Left ventricle myocardium superior (tissue), 1 donor: ENCODE results near the gene DOP1B. TPM values are rescaled to one million over a fixed set of nuclear protein-coding genes. Genes with fewer than 3 reads are reported as not detected.
A peak's percentile ranks its signal among the peaks of the same experiment; 100 is the strongest.

ENCODE experiments used
- ATAC-seq: fragments of 200-7000 bp; cut with Tn5 transposase; one replicate; pipeline ENCODE4 v1.9.1; 2020; ENCODE audit warnings: mild to moderate bottlenecking, moderate library complexity
- DNase-seq: peaks from one replicate; pipeline ENCODE4 v3.0.0-alpha.2; 2020
- intact Hi-C: fragments of 100-400 bp; cut with micrococcal nuclease; formaldehyde crosslinking; loops from one replicate; pipeline ENCODE4 v1.11.0; 2022
- total RNA-seq: library from RNA; stranded (reverse); fragmentation: NEBNext Ultra II Directional; extraction: Animal tissue kit (Norgen Biotek cat#: 25700); gene quantifications from one replicate; pipeline ENCODE4 v1.2.1, GENCODE V29; 2021
- donor health status: DM: no; HTN: yes; CAD: no; lungs with severe emphysema.

The DOP1B gene
- total RNA-seq, 1 donor from 2014 or later: 15.8 TPM

GRCh38 chr21:36163750-36164741 is 7.4 kb downstream of the DOP1B start:
- DNase-seq (no peak), ATAC-seq (no peak)
- intact Hi-C loops: no loop called here

- ATAC-seq (no peak), DNase-seq (no peak)
- intact Hi-C loops: no loop called here
Measured at GRCh38 chr21:36165356-36165755, 8.7 kb downstream of the DOP1B start.

- ATAC-seq (no peak), DNase-seq (no peak)
- intact Hi-C loops: no loop called here
Measured at GRCh38 chr21:36166705-36167104, 10.1 kb downstream of the DOP1B start.

- ATAC-seq: no peak
- intact Hi-C loops: no loop called here
- no peak for DNase-seq
Measured at GRCh38 chr21:36167541-36167940, 10.9 kb downstream of the DOP1B start.

- ATAC-seq: no peak
- intact Hi-C loops: no loop called here
- DNase-seq: peak; percentile 38
Measured at GRCh38 chr21:36169470-36170128, 13.0 kb downstream of the DOP1B start.

GRCh38 chr21:36170823-36171222 is 14.2 kb downstream of the DOP1B start:
- intact Hi-C loops: no loop called here
- DNase-seq (no peak), ATAC-seq (no peak)

DNA sequence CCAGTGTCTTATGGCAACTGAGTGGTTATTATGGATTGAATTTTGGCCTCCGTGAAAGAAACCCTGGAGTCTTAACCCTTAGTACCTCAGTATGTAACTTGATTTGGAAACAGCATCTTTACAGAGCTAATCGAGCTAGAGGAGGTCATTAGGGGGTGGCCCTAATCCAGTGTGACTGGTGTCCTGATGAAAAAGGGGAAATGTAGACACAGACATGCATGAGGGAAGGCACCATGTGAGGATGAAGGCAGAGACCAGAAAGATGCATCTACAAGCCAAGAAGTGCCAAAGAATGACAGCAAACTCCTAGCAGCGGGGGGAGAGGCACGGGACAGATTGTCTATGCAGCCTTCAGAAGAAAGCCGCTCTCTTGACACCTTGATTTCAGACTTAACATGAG is 14.7 kb downstream of the DOP1B start:
- ATAC-seq (peak; percentile 6), DNase-seq (no peak)
- intact Hi-C loops: no loop called here

GRCh38 chr21:36171741-36172331 is 15.2 kb downstream of the DOP1B start:
- ATAC-seq: peak; percentile 93
- intact Hi-C loops: no loop called here
- DNase-seq: peak; percentile 60

DNA sequence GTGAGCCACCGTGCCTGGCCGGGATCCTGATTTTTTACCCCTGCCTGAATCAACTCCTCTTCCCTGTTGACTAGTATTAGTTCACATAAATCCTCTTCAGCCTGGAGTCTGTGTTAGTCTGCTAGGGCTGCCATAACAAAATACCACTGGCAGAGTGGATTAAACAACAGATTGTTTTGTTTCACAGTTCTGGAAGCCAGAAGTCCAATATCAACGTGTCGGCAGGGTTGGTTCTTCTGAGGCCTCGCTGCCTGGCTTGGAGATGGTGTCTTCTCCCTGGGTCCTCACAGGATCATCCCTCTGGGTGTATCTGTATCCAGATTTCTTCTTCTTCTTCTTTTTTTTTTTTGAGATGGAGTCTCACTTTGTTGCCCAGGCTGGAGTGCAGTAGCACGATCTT is 18.2 kb downstream of the DOP1B start:
- DNase-seq (no peak), ATAC-seq (no peak)
- intact Hi-C loops: no loop called here

DNA sequence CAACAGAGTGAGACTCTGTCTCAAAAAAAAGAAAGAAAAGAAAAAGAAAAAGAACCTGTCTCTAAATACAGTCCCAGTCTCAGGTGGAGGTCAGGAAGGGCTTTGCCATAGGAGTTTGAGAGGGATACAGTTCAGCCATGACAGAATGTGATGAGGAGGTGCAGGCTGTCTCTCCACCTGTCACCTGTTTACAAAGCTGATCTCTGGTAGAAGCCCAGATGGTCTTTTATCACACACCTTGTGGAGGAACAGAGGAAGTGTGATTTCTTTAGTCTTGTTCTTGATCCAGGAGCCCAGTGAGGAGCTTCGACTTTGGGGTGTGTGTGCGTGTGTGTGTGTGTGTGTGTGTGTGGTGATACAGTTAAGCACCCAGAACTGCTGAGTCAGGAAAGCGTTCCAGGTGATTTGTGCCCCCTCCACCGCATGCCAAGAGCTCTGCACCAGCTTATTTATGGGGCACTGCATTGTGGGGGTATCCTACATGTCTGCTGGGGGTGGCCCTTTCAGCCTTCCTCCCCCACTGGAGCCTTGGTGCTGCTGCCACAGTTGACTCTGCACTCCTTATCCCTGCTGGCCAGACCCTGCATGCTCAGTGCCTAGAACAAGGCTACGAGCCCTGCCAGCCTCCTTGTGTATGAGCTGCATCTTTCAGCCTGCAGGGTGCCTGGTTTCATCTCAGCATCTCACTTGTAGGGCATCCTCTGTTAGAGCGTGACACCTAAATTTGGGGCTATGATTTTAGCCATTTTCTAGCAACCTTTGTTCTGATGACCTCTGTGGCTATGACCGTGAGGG is 19.3 kb downstream of the DOP1B start:
- DNase-seq (no peak), ATAC-seq (no peak)
- intact Hi-C loops: no loop called here

DNA sequence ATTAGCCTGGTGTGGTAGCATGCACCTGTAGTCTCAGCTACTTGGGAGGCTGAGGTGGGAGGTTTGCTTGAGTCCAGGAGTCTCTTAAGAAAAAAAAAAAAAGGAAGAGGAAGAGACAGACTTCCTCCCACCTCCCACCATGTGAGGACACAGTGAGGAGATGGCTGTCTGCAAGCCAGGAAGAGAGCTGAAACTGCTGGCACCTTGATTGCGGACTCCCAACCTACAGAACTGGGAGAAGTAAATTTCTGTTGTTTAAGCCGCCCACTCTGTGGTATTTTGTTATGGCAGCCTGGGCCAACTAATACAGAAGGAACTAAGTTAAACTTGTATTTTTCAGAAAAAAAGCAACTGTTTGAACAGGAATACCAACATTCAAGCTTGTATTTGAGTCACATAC is 21.7 kb downstream of the DOP1B start:
- DNase-seq: no peak
- no peak for ATAC-seq
- intact Hi-C loops: no loop called here

- intact Hi-C loops: no loop called here
- no peak for DNase-seq
- no peak for ATAC-seq
Measured at GRCh38 chr21:36179145-36179544, 22.5 kb downstream of the DOP1B start.

DNA sequence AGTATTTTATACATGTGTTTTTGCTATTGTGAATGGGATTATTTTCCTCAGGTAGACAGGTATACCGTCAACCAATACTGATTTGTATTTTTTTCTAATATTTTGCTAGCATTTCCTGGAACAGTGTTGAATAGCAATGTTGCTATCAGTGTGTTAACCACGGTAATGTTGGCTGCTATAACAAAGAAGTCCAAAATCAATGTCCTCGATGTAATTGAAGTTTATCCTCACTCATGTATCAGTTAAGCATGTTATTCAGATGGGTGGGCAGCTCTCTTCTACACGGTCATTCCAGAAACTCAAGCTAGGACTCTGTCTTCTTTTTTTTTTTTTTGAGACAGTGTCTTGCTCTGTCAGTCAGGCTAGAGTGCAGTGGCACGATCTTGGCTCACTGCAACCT is 24.3 kb downstream of the DOP1B start:
- intact Hi-C loops: no loop called here

DNA sequence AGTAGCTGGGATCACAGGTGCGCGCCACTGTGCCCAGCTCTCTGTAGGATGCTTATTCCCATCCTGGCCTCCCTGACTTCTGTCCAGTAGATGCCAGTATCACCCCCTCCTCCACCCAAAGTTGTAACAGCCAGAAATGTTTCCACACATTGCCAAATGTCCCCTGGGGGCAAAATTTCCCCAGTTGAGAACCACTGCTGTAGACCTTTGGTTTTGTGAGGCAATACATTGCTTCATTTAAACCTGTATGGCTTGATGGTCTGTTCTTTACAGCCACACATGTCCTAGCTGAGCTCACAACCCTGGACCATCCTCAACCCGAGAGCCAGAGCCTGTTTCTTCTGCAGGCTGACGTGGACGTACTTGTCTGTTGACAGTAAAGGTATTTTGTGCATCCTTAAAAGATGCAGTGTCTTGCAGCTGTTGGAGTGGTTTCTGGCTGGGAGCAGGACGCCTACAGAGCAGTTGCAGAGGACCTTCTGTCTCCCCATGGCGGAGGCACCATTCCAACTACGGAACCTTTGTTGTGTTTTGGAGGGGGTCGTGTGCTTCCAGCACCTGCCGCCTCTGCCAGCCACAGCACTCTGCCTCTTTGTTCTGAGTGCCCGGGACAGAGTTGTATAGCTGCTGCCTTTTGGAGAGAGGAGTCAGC is 26.6 kb downstream of the DOP1B start:
- intact Hi-C loops: no loop called here
- ATAC-seq: no peak
- no peak for DNase-seq

More for the DNA sequence above, 24.3 kb downstream of the DOP1B start:
- DNase-seq (no peak), ATAC-seq (no peak)

DNA sequence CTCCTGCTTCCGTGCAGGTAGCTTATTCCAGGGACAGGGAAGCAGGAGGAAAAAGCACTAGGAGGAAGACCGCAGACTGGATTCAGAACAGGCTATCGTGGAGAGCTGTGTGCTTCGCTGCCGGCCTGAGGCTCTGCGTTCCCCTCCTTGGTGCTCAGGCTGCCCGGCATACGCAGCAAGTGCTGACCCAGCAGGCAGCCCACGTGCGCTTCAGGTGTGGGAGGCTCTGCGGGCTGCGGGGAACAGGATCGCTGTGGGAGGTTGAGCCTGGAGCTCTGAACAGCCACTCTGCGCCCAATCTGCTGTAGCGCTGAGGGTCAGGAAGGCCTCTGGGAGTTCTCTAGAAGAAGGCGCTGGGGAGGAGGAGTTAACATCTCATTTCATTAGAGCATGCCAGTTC is 27.9 kb downstream of the DOP1B start:
- ATAC-seq (no peak), DNase-seq (no peak)
- intact Hi-C loops: no loop called here

DNA sequence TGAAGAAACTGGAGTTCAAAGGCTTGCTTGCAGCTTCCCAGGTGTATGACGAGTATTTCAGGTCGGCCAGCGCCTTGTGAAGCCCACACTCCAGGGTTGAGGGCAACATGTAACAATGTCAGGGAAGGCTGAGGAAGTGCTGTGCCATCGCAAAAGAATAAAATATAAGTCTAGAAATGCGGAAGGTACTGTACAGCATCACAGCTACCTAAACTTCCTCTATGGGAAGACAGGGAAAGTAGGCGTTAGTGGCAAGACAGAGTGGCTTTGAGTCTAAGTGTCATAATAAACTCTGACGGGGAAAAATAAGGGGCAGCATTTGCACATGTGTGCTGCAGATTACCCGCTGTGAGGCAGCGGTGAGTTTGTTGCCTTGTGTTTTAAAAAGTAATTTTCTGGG is 28.9 kb downstream of the DOP1B start:
- intact Hi-C loops: no loop called here
- no peak for DNase-seq
- ATAC-seq: no peak

- no peak for ATAC-seq
- intact Hi-C loops: no loop called here
Measured at GRCh38 chr21:36186081-36186480, 29.5 kb downstream of the DOP1B start.

GRCh38 chr21:36186506-36187399 is 30.1 kb downstream of the DOP1B start:
- peak; percentile 89 for ATAC-seq
- intact Hi-C loops: no loop called here

More at GRCh38 chr21:36186081-36186480, 29.5 kb downstream of the DOP1B start:
- no peak for DNase-seq

More at GRCh38 chr21:36186506-36187399, 30.1 kb downstream of the DOP1B start:
- DNase-seq: peak; percentile 74
